Skeletal muscle satellite cell (primary cell): ENCODE data around the gene RNF212.

Experiments used
- H3K27me3 ChIP-seq: 2 replicates; pipeline ENCODE4 v1.7.0; 2013; ENCODE audit warnings: low read length; ENCODE audit not compliant: control insufficient read depth, insufficient read depth
- H3K36me3 ChIP-seq: 2 replicates; pipeline ENCODE4 v1.7.0; 2013; ENCODE audit warnings: mild to moderate bottlenecking, control low read depth, low read length; ENCODE audit not compliant: insufficient read depth
- H3K4me1 ChIP-seq: 2 replicates; pipeline ENCODE4 v1.7.0; 2013; ENCODE audit warnings: low read length; ENCODE audit not compliant: control insufficient read depth, insufficient read depth
- H3K4me2 ChIP-seq: 2 replicates; pipeline ENCODE4 v1.7.0; 2013; ENCODE audit warnings: mild to moderate bottlenecking, low read length
- H3K4me3 ChIP-seq: 2 replicates; pipeline ENCODE4 v1.7.0; 2013; ENCODE audit warnings: low read length
- H3K9ac ChIP-seq: 2 replicates; pipeline ENCODE4 v1.7.0; 2013; ENCODE audit warnings: mild to moderate bottlenecking, low read depth, low read length, moderate library complexity
- H3K9me3 ChIP-seq: replicated peaks from 2 replicates; pipeline ENCODE4 v1.7.0; 2013; ENCODE audit warnings: mild to moderate bottlenecking, control low read depth, low read length

RNF212 gene

DNA sequence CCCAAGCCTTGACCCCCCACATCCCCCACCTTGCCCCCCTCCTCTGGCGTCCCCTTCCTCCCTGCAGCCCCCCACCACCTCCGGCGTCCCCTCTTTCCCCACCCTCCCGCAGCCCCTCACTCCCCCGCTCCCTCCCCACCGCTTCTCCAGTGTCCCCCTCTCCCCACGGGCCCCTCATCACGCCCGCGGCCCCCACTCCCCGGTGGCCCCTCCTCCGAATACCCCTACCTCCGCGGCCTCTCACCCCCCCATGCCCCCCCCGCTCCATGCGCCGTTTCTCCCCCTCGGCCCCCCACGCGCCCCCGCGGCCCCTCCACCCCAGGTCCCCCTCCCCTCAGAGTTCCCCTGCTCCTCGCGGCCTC, 562 bp downstream of the RNF212 start:
- no peak overlapping the region for H3K9ac ChIP-seq
- no peaks in the 10 kb centered on the region for H3K9me3 ChIP-seq
- H3K36me3 ChIP-seq: no peaks in the 10 kb centered on the region
- H3K4me2 ChIP-seq: no peak overlapping the region
- peaks cover 77% of the 10 kb centered on the region for H3K27me3 ChIP-seq
- H3K4me1 ChIP-seq: no peaks in the 10 kb centered on the region
- no peak overlapping the region for H3K4me3 ChIP-seq

- H3K4me3 ChIP-seq: no peak overlapping the region
- no peaks in the 10 kb centered on the region for H3K9me3 ChIP-seq
- no peak overlapping the region for H3K9ac ChIP-seq
- H3K36me3 ChIP-seq: no peaks in the 10 kb centered on the region
- H3K4me2 ChIP-seq: no peak overlapping the region
- H3K27me3 ChIP-seq: peaks cover 74% of the 10 kb centered on the region
- H3K4me1 ChIP-seq: no peaks in the 10 kb centered on the region
Observed at GRCh38 chr4:1112174-1112820, 1.1 kb downstream of the RNF212 start.

GRCh38 chr4:1111259-1111809, 2.0 kb downstream of the RNF212 start:
- Histone ChIP-seq H3K9me3 (no peaks in the 10 kb centered on the region), H3K4me2 (no peak overlapping the region), H3K9ac (no peak overlapping the region), H3K4me1 (no peaks in the 10 kb centered on the region), H3K27me3 (peaks cover 69% of the 10 kb centered on the region), H3K36me3 (no peaks in the 10 kb centered on the region), H3K4me3 (no peak overlapping the region)

DNA sequence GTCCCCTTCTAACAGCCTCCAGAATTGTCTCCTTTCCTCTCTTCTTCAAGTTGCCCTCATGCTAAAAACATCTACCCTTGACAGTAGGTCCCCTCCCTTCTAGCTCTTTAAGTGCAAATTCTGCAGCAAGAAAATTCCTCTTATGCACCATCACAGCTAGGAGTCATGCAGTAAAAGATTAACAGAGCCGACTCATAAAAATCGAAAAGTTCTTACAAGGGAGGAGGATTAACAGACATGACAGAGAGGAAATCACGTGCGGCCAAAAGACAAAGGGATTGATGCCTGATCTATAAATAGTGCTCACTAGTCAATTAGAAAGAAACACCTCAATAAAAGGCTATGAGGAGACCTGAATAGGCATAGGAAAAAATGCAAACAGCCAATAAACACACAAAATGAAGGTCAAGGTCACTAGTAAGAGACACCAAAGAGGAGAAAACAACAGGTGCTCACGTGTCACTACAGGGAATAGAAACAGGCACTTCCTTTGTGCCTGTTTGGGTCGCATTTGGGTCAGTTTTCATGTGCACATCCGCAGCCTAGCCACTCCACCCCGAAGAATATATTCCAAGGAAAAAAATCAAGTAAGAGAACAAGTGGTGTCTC, 3.4 kb downstream of the RNF212 start:
- Histone ChIP-seq H3K27me3 (peaks cover 63% of the 10 kb centered on the region), H3K4me2 (no peak overlapping the region), H3K9ac (no peak overlapping the region), H3K9me3 (no peaks in the 10 kb centered on the region), H3K4me3 (no peak overlapping the region), H3K36me3 (no peaks in the 10 kb centered on the region), H3K4me1 (no peaks in the 10 kb centered on the region)

DNA sequence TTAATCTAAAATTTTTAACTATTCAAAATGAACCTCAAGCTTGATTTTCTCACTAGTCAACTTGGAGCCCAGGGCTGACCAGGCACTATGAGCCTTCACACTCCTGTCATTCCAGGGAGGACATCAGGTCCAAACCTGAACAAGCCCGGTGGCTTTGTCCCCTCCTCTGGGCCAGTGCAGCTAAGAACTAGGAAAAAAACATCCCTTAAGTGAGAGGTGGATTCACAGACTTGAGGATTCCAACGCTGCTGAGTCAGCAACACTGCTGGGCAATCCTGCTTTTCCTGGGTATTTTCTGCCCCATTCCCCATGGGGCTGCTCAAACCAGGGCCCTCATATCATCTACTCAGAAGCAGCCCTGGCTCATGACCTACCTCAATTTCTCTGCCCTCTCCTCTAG, 4.0 kb downstream of the RNF212 start:
- Histone ChIP-seq H3K27me3 (peaks cover 62% of the 10 kb centered on the region), H3K9ac (no peak overlapping the region)

GRCh38 chr4:1105662-1106061, 7.7 kb downstream of the RNF212 start:
- H3K4me3 ChIP-seq: no peak overlapping the region
- H3K36me3 ChIP-seq: no peaks in the 10 kb centered on the region
- H3K9me3 ChIP-seq: no peaks in the 10 kb centered on the region
- no peak overlapping the region for H3K9ac ChIP-seq
- peaks cover 64% of the 10 kb centered on the region for H3K27me3 ChIP-seq
- H3K4me1 ChIP-seq: no peaks in the 10 kb centered on the region
- H3K4me2 ChIP-seq: no peak overlapping the region

More for the DNA sequence above, 4.0 kb downstream of the RNF212 start:
- Histone ChIP-seq H3K4me3 (no peak overlapping the region), H3K4me2 (no peak overlapping the region), H3K36me3 (no peaks in the 10 kb centered on the region), H3K9me3 (no peaks in the 10 kb centered on the region), H3K4me1 (no peaks in the 10 kb centered on the region)

DNA sequence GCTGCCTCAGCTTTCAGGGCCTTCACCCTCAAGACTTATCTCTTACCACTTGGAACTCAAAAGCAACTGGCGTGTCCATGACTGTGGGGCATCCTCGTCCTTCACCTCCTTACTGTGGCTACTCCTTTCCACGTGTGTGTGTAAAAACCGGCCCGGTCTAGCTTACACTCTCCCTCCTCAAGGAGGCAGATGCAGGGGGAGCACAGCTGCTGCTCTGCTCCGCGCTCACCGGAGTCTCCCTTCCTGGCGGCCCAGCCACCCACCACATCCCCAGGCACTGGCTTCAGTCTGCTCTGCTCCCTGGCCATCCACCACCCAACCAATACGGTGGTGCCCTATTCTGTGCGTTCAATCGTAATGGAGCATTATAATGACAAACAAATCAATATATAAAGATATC, 8.3 kb downstream of the RNF212 start:
- Histone ChIP-seq H3K9me3 (no peaks in the 10 kb centered on the region), H3K9ac (no peak overlapping the region), H3K4me1 (no peaks in the 10 kb centered on the region), H3K36me3 (no peaks in the 10 kb centered on the region), H3K27me3 (peaks cover 60% of the 10 kb centered on the region), H3K4me2 (no peak overlapping the region), H3K4me3 (no peak overlapping the region)

DNA sequence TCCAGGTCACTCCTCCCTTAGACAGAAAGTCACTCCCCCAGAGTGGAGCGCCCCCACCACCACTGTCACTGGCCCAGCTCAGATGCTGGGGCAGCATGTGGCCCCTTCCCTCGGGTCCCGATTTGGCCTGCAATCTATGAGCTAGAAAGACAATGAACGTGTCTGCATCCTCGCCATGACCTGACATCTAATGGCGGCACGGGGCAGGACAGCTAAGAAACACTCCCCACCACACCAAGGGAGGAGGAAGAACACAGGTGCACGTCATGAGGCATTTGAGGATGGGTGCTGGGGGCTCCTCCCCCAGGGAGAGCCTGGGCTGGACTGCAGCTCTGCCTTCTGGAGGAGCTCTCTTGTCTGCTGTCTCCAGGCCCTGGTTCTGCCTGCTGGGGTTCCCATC, 8.7 kb downstream of the RNF212 start:
- no peaks in the 10 kb centered on the region for H3K4me1 ChIP-seq
- H3K4me3 ChIP-seq: no peak overlapping the region
- no peak overlapping the region for H3K4me2 ChIP-seq
- peaks cover 60% of the 10 kb centered on the region for H3K27me3 ChIP-seq
- no peaks in the 10 kb centered on the region for H3K9me3 ChIP-seq
- no peak overlapping the region for H3K9ac ChIP-seq
- no peaks in the 10 kb centered on the region for H3K36me3 ChIP-seq

- H3K4me3 ChIP-seq: no peak overlapping the region
- no peaks in the 10 kb centered on the region for H3K36me3 ChIP-seq
- H3K27me3 ChIP-seq: peaks cover 42% of the 10 kb centered on the region
- no peaks in the 10 kb centered on the region for H3K4me1 ChIP-seq
- no peak overlapping the region for H3K9ac ChIP-seq
- no peaks in the 10 kb centered on the region for H3K9me3 ChIP-seq
- no peak overlapping the region for H3K4me2 ChIP-seq
Observed at GRCh38 chr4:1099684-1100335, 13.6 kb downstream of the RNF212 start.

DNA sequence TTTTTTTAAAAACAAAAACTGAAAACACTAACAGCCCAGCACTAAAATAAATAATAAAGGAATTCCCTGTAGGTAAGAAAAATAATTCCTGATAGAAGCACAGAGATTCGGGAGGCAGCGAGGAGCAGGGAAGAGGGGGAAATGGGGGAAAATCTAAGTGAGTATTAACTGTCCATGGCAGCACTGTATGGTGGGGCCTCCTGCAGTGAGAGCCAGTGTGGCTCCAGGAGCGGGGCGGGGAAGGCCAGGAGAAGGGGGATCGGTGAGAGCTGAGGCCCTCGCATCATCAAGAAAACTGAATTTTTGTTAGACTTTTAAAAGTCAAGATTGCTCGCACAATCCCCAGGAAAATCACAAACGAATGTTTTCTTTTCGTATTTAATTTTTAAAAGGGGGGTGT, 14.1 kb downstream of the RNF212 start:
- Histone ChIP-seq H3K4me3 (no peak overlapping the region), H3K36me3 (no peaks in the 10 kb centered on the region), H3K9ac (no peak overlapping the region), H3K27me3 (peaks cover 39% of the 10 kb centered on the region), H3K4me2 (no peak overlapping the region), H3K4me1 (no peaks in the 10 kb centered on the region), H3K9me3 (no peaks in the 10 kb centered on the region)

DNA sequence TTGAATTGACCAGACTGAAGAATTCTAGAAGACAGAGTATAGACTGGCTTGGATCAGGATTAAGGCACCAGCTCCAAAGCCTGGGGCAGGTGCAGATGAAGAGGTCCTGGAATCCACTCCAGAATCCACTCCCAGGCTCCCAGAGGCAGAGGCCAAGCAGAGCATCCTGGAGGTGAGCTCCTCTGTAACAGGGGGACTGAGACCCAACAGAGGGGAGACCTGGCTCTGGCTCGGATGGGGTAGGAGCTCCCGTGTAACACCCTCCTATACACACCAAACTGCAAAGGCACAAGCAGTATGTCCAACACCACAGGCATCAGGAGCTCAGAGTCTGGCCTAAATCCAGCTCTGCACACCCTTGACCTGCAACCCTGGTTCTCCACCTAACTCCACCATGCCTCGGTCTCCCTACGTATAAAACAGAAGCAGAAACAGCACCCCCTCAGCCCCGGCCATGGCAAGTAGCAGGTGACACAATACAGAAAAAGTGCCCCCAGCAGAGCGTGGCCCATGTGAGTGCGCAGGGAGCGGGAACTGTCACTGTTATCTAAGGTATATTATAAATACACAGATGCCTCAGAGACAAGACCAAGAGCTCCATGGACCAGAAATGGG, 14.9 kb downstream of the RNF212 start:
- H3K4me2 ChIP-seq: no peak overlapping the region
- H3K27me3 ChIP-seq: peaks cover 39% of the 10 kb centered on the region
- H3K9ac ChIP-seq: no peak overlapping the region
- H3K9me3 ChIP-seq: no peaks in the 10 kb centered on the region
- no peak overlapping the region for H3K4me3 ChIP-seq
- no peaks in the 10 kb centered on the region for H3K36me3 ChIP-seq
- no peaks in the 10 kb centered on the region for H3K4me1 ChIP-seq
